T follicular helper cell (primary cell): ENCODE data around the gene TMEM119.
A peak's percentile ranks its signal among the peaks of the same experiment; 100 is the strongest.
"Not testable (repeated sequence)": the region's sequence is repeated elsewhere in the genome, so short reads cannot be mapped to it uniquely, and the experiment has no call there.

Source experiments
- DNase-seq: peaks from one replicate; pipeline ENCODE4 v3.0.0-alpha.2; 2020; ENCODE audit warnings: low read depth

The TMEM119 gene

DNA sequence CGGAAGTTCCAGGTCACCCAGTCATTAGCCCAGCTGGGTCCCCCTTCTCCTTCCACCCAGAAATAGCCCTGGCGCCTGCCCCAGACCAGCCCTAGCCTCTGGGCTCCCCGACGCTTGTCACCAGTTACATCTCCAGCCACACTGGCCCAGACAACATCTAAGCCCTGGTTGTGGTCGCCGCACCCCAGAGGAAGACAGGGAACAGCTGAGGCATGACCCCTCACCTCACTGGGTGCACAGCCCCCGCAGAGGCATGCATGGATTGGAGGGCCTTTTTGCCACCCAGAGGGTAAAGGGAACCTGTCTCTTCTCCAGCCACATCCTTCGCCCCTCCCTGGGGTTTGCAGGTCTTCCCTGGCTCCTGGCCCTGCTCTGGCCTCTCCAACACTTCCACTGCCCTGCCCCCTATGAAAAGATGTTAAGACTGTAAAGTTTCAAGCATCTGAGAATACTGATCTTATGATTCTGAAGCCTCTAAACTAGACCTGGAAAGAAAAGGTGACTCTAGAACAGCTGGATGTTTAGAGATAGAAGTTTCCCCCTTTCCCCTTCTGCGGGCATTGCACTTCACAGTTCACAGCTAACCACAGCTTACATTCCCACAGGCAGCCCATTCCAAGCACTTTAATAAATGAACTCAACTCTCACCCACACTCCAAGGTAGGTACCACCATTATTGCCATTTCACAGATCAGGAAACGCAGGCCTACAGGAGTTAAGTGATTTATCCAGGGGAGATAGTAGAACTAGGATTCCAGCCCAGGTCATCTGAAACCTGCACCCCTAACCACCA is 14.7 kb downstream of the TMEM119 start:
- no peak for DNase-seq

DNA sequence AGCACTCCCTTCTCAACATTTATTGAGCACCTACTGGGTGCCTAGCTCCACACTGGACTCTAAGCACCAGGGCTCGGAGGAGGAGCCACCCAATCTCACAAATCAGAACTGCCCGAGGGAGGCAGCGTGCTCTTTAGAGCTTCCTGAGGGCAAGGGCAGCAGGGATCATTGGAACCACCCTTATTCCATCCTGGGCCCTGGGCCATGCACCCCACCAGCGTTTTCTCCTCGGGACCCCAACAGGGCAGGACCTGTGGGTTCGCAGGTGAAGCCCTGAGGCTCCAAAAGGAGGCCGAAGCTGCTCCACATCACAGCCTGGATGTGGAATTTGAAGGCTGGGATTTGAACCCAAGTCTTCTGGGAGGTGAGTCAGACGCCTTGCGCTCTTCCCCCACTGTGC is 15.4 kb downstream of the TMEM119 start:
- no peak for DNase-seq

DNA sequence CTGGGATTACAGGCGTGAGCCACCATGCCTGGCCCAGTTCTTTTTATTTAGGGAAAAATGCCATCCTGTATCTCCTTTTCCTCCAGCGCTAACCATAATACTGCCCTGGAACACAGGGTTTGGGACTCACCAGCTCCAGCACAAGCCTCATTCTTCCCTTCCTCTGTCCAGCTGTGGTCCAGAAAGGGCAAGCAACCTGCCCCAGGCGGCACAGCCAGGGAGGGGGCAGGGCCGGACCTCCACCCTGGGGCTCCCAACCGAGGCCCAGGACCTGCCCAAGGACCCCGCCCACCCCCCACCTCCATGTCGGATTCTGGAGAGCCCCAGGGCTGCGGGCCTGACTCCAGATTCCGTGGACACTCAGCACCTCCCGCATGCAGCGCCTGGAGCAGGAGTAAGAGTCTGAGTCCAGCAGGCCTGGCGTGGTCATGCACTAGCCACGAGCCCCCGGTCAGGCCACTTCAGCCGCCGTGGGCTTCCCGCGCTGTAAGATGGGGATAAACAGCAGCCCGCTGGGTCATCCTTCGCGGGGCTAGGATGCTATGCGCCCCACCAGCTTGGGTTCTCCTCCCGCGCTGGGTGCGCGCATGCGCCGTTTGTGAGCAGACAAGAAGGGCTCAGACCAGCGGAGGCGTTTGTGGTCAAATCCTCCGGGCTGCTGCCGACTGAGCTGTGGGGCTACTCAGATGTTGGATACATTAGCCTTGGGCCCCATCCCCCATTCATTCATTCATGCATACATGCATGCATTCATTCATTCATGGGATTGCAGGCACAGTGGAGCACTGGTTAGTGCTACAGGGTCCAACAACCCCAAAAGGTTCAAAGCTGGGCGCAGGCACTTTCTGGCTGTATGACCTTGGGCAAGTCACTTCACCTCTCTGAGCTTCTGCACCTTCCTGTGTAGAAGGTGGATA is 16.3 kb downstream of the TMEM119 start:
- no peak for DNase-seq

DNA sequence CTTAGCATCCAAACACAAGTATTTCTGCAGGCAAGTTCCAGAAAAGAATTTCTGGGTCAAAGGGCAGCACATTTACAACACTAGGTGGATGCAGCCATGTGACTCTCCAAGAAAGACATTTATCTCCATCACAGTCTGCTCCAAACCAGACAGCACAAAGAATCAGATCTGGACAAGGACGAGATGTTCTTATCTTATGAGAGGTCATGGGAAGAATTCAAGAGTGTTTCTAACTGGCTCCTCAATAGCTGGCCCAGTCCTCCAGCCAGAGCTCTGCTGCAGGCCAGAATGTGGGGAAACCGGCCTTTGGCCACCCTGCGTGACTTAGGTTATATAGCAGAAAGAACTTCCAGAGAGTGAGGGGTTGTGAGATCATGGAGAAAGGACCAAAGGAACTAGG is 17.4 kb downstream of the TMEM119 start:
- DNase-seq, result no peak

- no peak for DNase-seq
Measured at GRCh38 chr12:108578813-108579212, 19.1 kb downstream of the TMEM119 start.

- DNase-seq, result no peak
Measured at GRCh38 chr12:108578264-108578663, 19.6 kb downstream of the TMEM119 start.

GRCh38 chr12:108577458-108577857 is 20.4 kb downstream of the TMEM119 start:
- DNase-seq, result no peak

DNA sequence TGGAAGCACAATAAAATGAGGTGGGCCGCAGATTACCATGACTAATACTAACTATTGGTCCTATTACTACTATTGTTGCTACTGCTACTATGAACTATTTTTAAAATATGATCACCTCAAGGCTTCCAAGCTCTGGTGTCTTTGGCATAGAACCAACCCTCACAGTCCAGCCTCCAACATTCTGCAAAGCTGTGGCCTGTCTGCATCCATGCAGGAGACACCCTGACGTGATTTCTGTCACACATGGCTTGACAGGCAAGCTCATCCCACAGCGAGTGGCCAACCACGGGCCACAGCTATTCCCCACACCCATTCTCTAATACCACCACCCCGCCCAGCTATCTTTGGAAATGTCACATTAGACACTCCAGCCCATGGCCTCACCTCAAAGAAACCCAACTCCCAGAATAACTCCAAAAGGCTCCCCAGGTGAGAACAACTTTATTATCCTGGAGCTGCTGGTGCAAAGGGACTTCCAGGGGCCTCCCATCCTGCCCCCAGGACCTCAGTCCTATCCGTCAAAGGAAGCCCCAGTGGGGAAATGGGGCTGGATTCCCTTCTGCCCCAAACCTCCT is 21.1 kb downstream of the TMEM119 start:
- no peak for DNase-seq

GRCh38 chr12:108575199-108575912 is 22.5 kb downstream of the TMEM119 start:
- DNase-seq, result no peak

GRCh38 chr12:108574276-108574675 is 23.6 kb downstream of the TMEM119 start:
- not testable (repeated sequence) for DNase-seq

GRCh38 chr12:108573317-108573716 is 24.6 kb downstream of the TMEM119 start:
- DNase-seq, result no peak

DNA sequence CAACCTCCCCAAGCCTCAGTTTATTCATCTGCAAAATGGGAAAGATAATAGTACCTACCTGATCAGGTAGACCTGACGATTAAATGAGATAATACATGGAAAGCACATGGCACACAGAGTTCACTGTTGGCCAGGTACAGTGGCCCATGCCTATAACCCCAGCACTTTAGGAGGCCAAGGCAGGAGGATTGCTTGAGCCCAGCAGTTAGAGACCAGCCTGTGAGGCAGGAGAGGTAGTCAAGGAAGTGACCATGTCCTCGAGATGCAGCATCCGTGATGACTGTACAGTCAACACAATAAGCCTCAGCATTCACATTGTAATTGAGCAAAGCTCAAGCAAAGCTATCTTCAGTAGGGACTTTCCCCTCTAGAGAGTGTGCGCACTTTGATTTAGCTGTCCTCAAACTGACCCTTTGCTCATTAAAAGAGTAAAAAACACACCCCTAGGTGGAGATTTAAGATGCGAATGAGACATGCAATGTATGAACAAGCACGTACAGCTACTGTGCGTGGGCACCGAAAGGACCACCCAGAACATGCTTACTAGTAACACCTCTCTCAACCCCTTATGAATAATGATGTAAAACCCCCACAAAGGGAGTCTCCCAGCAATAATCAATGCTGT is 25.6 kb downstream of the TMEM119 start:
- no peak for DNase-seq

- DNase-seq, result no peak
Measured at GRCh38 chr12:108571609-108572165, 26.2 kb downstream of the TMEM119 start.

GRCh38 chr12:108570743-108571608 is 26.9 kb downstream of the TMEM119 start:
- DNase-seq, result no peak

DNA sequence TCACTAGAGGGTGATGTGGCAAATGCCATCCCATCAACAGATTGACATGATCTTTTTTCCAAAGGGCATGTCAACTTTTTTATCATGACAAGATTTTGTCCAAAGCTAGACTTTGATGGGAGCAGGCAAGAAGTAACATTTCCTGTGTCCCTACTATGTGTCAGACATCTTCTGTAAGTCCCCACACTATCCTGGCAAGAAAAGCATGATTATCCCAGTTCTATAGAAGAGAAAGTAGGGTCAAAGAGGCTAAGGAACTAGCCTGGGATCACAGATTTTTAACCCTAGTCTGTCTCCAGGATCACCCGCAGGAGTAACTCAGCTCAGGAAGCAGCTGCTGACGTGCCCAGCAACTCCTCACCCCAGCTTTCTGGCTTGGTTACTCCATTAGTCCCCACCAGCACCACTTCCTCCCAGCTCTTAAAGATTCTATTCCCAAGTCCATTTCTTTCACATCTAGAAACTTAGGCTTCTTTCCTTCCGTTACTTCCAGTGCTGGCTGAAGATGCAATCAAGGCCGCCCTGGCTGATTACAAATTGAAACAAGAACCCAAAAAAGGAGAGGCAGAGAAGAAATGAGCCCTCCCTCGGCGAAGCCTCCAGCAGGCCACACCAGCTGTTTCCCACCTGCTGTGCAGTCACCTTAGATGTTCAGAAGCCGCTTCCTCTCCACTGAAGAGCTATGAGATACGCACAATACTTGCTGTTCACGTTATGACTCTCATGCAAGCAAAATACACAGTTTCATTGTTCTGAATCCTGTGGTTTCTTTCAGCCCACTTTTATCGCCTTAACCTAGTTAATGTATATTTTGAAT is 29.3 kb downstream of the TMEM119 start:
- DNase-seq, result peak; percentile 65

DNA sequence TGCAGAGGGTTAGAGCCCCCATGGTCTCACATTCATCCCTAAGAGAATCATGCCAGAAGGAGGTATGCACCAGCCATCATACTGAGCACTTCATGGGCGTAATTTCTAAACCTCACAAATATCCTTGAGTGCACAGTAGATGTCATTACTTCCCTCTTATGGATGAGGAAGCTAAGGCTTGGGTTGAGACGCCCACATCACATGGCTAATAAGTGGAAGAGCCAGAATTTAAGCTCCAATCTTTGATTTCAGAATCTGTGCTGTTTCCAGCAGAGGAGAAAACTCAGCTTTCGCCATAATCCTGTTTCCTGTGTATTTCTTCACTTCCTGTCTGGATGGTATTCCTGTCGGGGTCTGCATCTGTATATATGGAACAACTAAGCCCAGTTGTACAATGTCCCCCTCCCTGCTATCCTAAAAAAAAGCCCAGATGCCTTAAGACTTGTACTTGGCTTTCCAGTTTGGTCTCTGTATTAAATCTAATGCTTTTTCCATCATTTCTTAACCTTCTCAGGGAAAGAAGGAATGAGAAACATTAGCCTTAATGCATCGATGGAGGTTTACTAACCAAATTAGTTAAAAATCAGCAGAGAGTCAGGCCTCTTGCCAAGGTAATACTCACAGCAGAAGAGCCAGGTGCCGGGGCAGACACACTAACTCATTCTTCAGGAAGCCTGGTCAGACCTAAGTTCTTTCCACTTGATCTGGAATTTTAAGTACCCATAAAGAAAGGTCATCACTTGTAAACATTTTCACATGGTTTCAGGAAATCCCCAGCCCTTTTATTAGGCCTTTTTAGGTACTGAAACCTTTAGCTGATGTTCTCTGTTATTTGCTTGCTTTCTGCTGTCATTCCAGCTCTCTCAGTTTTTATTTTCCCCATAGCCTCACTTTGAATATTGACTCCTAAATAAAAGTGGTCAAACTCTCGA is 30.2 kb downstream of the TMEM119 start:
- no peak for DNase-seq

- no peak for DNase-seq
Measured at GRCh38 chr12:108566452-108566851, 31.4 kb downstream of the TMEM119 start.

DNA sequence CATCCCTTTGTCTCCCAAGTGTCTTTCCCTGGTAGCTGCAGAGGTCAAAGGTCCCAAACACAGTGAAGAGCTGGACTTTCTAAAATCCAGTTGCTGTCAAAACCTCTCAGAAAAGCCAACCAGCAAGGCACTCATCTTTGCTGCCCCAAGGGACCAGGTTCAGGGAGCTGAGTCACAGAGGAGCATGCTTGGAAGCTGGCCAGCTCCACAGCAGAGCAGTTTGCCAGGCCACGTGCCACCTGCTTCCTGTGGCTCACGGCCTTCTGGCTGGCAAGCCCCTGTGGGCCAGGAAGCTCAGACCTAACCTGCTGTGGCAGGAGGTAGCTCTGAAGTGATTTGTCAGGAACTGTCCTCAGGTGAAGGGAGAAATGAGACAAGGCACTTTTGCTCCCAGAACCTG is 31.9 kb downstream of the TMEM119 start:
- peak; percentile 54 for DNase-seq
